Mammary epithelial cell (primary cell): ENCODE measurements around the gene SLC6A11.

ENCODE experiments used
- CTCF ChIP-seq, 2 donors: IDR thresholded peaks in 1 of 2; conservative IDR thresholded peaks in 1 of 2; 2 replicates each; pipeline ENCODE4 v1.5.1; 2011 to 2012; ENCODE audit warnings: inconsistent platforms in 2 of 2, low read length in 2 of 2, mild to moderate bottlenecking in 2 of 2, control low read depth in 1 of 2, low read depth in 1 of 2; ENCODE audit not compliant: insufficient read depth in 1 of 2; ENCODE audit errors: extremely low read depth in 1 of 2
- EZH2 ChIP-seq: IDR thresholded peaks from 2 replicates; pipeline ENCODE4 v1.6.1; 2012; ENCODE audit warnings: low read length, inconsistent platforms, borderline replicate concordance

GRCh38 chr3:10876661-10877060, 60.6 kb downstream of the SLC6A11 start:
- TF ChIP-seq CTCF (conservative IDR thresholded peaks at IDR 0.05 in 1 of 2, IDR thresholded peaks at IDR 0.05 in 1 of 2; ENCODE audit: extremely low read depth in 1 of 2, insufficient read depth in 1 of 2, low read depth in 1 of 2, low read length in 2 of 2), result no peak
- no peak for TF ChIP-seq EZH2
